PC-9 (cell line): Measurements from ENCODE around the gene MACROH2A2. TPM values are rescaled to one million over a fixed set of nuclear protein-coding genes. Genes with fewer than 3 reads are reported as not detected.
"Not testable (repeated sequence)": the region's sequence is repeated elsewhere in the genome, so short reads cannot be mapped to it uniquely, and the experiment has no call there.

Experiments used
- BruUV-seq: library from RNA; stranded (reverse); fragments of 400-500 nt; replicated peaks from 2 replicates; lab custom pipeline; 2021; lab: Mats Ljungman, UMichigan
- CTCF ChIA-PET: fragments of 300-600 bp; sonication (Branson Sonifier 250); formaldehyde crosslinking; loops from one replicate; lab custom pipeline; 2022; ENCODE audit warnings: antibody characterized with exemption; lab: Charles Lee
- POLR2A ChIA-PET: fragments of 300-600 bp; sonication (Branson Sonifier 250); formaldehyde crosslinking; loops from one replicate; lab custom pipeline; 2022; ENCODE audit warnings: antibody characterized with exemption; ENCODE audit not compliant: unreplicated experiment; lab: Charles Lee
- DNase-seq, 2 experiments: peaks; one replicate each; pipeline versions ENCODE4 v3.0.0 to v3.0.0-alpha.2; 2015 to 2022; ENCODE audit warnings: mixed read lengths in 1 of 2
- H2AFZ ChIP-seq: fragments of 200-600 bp; sonication (generic); 2 replicates; pipeline ENCODE4 v1.8.1; 2017; ENCODE audit warnings: antibody characterized with exemption
- H3F3A ChIP-seq: fragments of 200-600 bp; sonication (generic); 2 replicates; pipeline ENCODE4 v1.8.1; 2017; ENCODE audit warnings: antibody characterized with exemption, mild to moderate bottlenecking, low read depth; ENCODE audit not compliant: insufficient read depth
- H3K27ac ChIP-seq: fragments of 200-600 bp; sonication (generic); 2 replicates; pipeline ENCODE4 v1.6.1; 2016; ENCODE audit warnings: mixed run types
- H3K27me3 ChIP-seq: fragments of 200-600 bp; sonication (generic); 2 replicates; pipeline ENCODE4 v1.6.1; 2016; ENCODE audit warnings: low read depth, mixed run types; ENCODE audit not compliant: insufficient read depth
- H3K36me3 ChIP-seq: fragments of 200-600 bp; sonication (generic); 2 replicates; pipeline ENCODE4 v1.6.1; 2016; ENCODE audit warnings: low read depth, mixed run types
- H3K4me1 ChIP-seq: fragments of 200-600 bp; sonication (generic); replicated peaks from 2 replicates; pipeline ENCODE4 v1.6.1; 2016; ENCODE audit warnings: mixed run types; ENCODE audit not compliant: insufficient read depth
- H3K4me2 ChIP-seq: fragments of 200-600 bp; sonication (generic); 2 replicates; pipeline ENCODE4 v1.6.1; 2017; ENCODE audit warnings: mixed run types
- H3K4me3 ChIP-seq: fragments of 200-600 bp; sonication (generic); 2 replicates; pipeline ENCODE4 v1.6.1; 2016; ENCODE audit warnings: mixed run types
- H3K79me2 ChIP-seq: fragments of 200-600 bp; sonication (generic); 2 replicates; pipeline ENCODE4 v1.6.1; 2017; ENCODE audit warnings: low read depth, mixed run types
- H3K9me2 ChIP-seq: fragments of 200-600 bp; sonication (generic); 2 replicates; pipeline ENCODE4 v1.8.1; 2017; ENCODE audit warnings: mild to moderate bottlenecking; ENCODE audit not compliant: insufficient read depth
- H3K9me3 ChIP-seq: fragments of 200-600 bp; sonication (generic); 2 replicates; pipeline ENCODE4 v1.8.1; 2016; ENCODE audit warnings: low read depth; ENCODE audit not compliant: insufficient read depth
- H4K20me1 ChIP-seq: fragments of 200-600 bp; sonication (generic); 2 replicates; pipeline ENCODE4 v1.8.1; 2017; ENCODE audit not compliant: insufficient read depth
- EZH2 ChIP-seq: fragments of 200-600 bp; sonication (generic); IDR thresholded peaks from 2 replicates; pipeline ENCODE4 v1.8.0; 2017; ENCODE audit warnings: antibody characterized with exemption, low read depth
- intact Hi-C: fragments of 100-400 bp; cut with micrococcal nuclease; formaldehyde crosslinking; loops from one replicate; pipeline ENCODE4 v1.10.0; 2022; ENCODE audit not compliant: unreplicated experiment
- total RNA-seq: library from RNA; stranded (reverse); gene quantifications from 2 replicates; pipeline ENCODE4 v1.2.3, GENCODE V29; 2021
- TF ChIP-seq, protein P1 (sequence below): fragments of 200-600 bp; sonication (generic); conservative IDR thresholded peaks from 2 replicates; pipeline ENCODE4 v1.6.1; 2017; ENCODE audit warnings: mixed run types, antibody characterized with exemption, mild to moderate bottlenecking, moderate library complexity

The MACROH2A2 gene
- total RNA-seq, 1 experiment from 2014 or later, result not detected

DNA sequence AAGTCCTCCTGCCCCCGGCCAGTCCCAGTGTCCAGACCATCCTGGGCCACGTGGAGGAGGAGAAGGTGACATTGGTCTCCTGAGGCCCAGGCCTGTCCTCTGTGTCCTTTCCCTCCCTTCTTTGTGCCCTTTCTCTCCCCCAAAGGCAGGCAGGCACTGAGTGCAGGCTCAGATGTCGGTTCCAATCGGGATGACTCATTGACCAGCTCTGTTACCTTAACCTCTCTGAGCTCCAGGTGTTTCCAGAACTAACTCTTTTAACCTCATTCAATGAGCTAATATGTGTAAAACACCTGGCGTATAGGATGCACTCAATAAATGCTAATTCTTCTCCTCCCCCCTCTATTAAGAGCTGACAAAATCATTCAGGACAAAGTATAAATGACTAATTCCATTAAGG lies 25.7 kb downstream of the MACROH2A2 start:
- Histone ChIP-seq H2AFZ (no peak overlapping the region), H3K4me3 (no peak overlapping the region), H3K4me1 (no peaks in the 10 kb centered on the region), H3K79me2 (no peaks in the 10 kb centered on the region), H3K27me3 (peaks cover 35% of the 10 kb centered on the region), H4K20me1 (no peaks in the 10 kb centered on the region), H3F3A (no peaks in the 10 kb centered on the region), H3K4me2 (no peak overlapping the region), H3K9me3 (no peaks in the 10 kb centered on the region), H3K27ac (no peak overlapping the region), H3K9me2 (no peaks in the 10 kb centered on the region), H3K36me3 (no peaks in the 10 kb centered on the region)
- intact Hi-C loops, result no loop called here
- TF ChIP-seq EZH2, result no peak
- TF ChIP-seq, protein P1, sequence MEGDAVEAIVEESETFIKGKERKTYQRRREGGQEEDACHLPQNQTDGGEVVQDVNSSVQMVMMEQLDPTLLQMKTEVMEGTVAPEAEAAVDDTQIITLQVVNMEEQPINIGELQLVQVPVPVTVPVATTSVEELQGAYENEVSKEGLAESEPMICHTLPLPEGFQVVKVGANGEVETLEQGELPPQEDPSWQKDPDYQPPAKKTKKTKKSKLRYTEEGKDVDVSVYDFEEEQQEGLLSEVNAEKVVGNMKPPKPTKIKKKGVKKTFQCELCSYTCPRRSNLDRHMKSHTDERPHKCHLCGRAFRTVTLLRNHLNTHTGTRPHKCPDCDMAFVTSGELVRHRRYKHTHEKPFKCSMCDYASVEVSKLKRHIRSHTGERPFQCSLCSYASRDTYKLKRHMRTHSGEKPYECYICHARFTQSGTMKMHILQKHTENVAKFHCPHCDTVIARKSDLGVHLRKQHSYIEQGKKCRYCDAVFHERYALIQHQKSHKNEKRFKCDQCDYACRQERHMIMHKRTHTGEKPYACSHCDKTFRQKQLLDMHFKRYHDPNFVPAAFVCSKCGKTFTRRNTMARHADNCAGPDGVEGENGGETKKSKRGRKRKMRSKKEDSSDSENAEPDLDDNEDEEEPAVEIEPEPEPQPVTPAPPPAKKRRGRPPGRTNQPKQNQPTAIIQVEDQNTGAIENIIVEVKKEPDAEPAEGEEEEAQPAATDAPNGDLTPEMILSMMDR, result no peak
- DNase-seq, result no peak
- BruUV-seq, result no TSS peak
- POLR2A ChIA-PET, result interaction anchor here (0.7 kb wide), 1 partner anchor 19 kb away, joined by 3 read pairs; no protein-coding TSS in a partner anchor
- CTCF ChIA-PET, result no interaction called here

DNA sequence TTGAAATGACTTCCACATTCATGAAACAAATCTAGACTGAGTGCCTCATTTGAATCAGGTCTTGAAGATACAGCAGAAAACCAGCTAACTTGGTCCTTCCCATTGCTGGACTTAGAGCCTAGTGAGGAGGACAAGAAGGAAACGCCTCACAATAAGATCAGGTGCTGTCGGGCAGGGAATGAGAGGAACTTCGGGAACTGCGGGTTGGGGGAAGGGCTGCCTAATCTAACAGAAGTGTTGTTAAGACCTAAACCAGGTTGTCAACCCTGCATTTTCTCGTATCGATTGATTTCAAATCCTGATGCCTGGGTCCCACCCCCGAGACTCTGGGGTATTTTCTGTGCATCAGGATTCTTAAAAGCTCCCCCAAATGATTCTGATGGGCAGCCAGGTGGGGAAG lies 26.3 kb downstream of the MACROH2A2 start:
- H3F3A ChIP-seq, result no peaks in the 10 kb centered on the region
- CTCF ChIA-PET, result no interaction called here
- H3K27ac ChIP-seq, result no peak overlapping the region
- no peaks in the 10 kb centered on the region for H3K9me2 ChIP-seq
- H3K36me3 ChIP-seq, result no peaks in the 10 kb centered on the region
- peaks cover 31% of the 10 kb centered on the region for H3K27me3 ChIP-seq
- H3K4me1 ChIP-seq, result no peaks in the 10 kb centered on the region
- no peak overlapping the region for H3K4me3 ChIP-seq
- no TSS peak for BruUV-seq
- intact Hi-C loops, result no loop called here
- H3K4me2 ChIP-seq, result no peak overlapping the region
- no peaks in the 10 kb centered on the region for H3K79me2 ChIP-seq
- H4K20me1 ChIP-seq, result no peaks in the 10 kb centered on the region
- DNase-seq, result no peak
- no peak overlapping the region for H2AFZ ChIP-seq
- no peaks in the 10 kb centered on the region for H3K9me3 ChIP-seq
- POLR2A ChIA-PET, result interaction anchor here (0.7 kb wide), 1 partner anchor 18 kb away, joined by 3 read pairs; no protein-coding TSS in a partner anchor
- no peak for TF ChIP-seq EZH2
- TF ChIP-seq, protein P1, result no peak

DNA sequence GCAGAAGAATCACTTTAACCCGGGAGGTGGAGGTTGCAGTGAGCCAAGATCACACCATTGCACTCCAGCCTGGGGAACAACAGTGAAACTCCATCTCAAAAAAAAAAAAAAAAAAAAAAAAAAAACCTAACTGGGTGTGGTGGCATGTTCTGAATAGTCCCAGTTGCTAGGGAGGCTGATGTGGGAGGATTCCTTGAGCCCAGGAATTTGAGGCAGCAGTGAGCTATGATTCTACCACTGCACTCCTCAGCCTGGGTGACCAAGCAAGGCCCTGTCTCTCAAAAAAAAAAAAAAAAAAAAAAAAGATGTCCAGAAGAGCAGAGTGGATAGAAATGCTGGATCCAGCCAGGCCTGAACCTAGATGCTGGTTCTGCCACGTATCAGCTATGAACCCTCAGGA lies 28.1 kb downstream of the MACROH2A2 start:
- H3F3A ChIP-seq, H3K9me3 ChIP-seq, intact Hi-C loops, BruUV-seq, H3K4me2 ChIP-seq, H3K9me2 ChIP-seq, H3K4me1 ChIP-seq, H3K27ac ChIP-seq, H3K4me3 ChIP-seq, H4K20me1 ChIP-seq, H2AFZ ChIP-seq, H3K79me2 ChIP-seq, DNase-seq, POLR2A ChIA-PET, H3K36me3 ChIP-seq: not testable (repeated sequence)
- peaks cover 13% of the 10 kb centered on the region; the same call in 1 of the 2 replicates for H3K27me3 ChIP-seq
- CTCF ChIA-PET, result interaction anchor here (0.6 to 0.7 kb wide), 2 partner anchors 66 to 439 kb away, joined by 3 to 8 read pairs; partner anchors contain the start of gene TYSND1

DNA sequence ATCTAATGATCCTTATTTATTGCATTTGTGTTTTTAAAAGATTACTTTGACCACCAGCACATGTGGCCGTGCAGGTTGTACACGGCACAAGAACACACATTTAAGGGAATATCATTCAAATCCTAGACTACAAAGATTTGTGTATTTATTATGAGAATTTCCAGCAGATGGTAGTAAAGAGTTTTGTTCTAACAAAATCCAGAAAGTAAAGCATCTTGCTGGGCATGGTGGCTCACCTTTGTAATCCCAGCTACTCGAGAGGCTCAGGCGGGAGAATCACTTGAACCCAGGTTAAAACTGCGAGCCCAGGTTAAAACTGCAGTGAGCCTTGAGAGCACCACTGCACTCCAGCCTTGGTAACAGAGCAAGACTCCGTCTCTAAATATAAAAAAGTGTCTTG lies 31.5 kb downstream of the MACROH2A2 start:
- H3K4me3 ChIP-seq, result no peak overlapping the region

More for the DNA sequence above, 31.5 kb downstream of the MACROH2A2 start:
- BruUV-seq, result no TSS peak
- Histone ChIP-seq H3K9me2 (no peaks in the 10 kb centered on the region), H2AFZ (no peak overlapping the region), H3F3A (no peaks in the 10 kb centered on the region), H3K4me2 (no peak overlapping the region), H3K36me3 (no peaks in the 10 kb centered on the region), H3K27me3 (no peaks in the 10 kb centered on the region), H3K4me1 (no peaks in the 10 kb centered on the region), H3K9me3 (no peaks in the 10 kb centered on the region), H4K20me1 (no peaks in the 10 kb centered on the region), H3K79me2 (no peaks in the 10 kb centered on the region), H3K27ac (no peak overlapping the region)
- ChIA-PET CTCF (interaction anchor here (0.9 kb wide), 1 partner anchor 62 kb away, joined by 5 read pairs; the partner anchor contains the start of gene TYSND1), POLR2A (no interaction called here)
- intact Hi-C loops, result no loop called here
- TF ChIP-seq, protein P1, result no peak; the same call in 1 of the 2 replicates
- no peak for TF ChIP-seq EZH2
- no peak for DNase-seq
